Stimulated activated CD8-positive, alpha-beta memory T cell treated with anti-CD3 and anti-CD28 coated beads, Interleukin-4, amount 100 ng/mL, for 4 hours (primary cell): ENCODE data around the gene TPGS2.

Experiments
- DNase-seq, 2 donors: peaks; one replicate each; pipeline ENCODE4 v3.0.0-alpha.2; 2020; ENCODE audit warnings: low read depth in 2 of 2, low spot score in 1 of 2

TPGS2 gene

DNA sequence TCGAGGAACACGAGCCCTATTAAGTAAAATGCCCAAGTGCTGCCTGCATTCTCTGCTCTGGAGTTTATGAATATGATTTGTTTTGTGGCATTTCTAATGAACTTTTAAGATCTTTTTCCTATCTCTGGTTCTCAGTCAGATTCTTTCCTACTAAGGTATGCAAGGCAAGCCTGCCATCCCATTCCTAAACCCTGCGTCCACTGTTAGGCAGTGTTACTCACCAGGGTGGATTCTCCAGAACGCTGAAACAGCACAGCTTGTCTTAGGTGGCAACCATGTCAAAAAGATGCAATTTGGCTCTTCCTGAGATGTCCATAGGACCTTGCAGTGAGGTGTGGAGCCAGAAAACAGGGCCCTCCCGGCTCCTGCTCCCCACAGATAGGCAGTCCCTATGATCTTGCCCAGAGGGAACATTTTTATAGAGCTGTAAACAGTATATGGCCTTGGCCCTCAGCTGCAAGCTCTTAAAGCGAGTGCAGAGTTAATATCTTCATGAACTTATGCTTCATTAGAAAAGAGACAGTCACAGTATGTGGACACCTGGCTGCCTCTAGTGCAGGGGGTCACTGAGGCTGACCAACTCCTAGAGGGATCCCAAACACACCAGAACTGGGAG is 84.4 kb downstream of the TPGS2 start:
- DNase-seq = no peak
